Measurements from ENCODE around the gene THOC6.

THOC6 gene

DNA sequence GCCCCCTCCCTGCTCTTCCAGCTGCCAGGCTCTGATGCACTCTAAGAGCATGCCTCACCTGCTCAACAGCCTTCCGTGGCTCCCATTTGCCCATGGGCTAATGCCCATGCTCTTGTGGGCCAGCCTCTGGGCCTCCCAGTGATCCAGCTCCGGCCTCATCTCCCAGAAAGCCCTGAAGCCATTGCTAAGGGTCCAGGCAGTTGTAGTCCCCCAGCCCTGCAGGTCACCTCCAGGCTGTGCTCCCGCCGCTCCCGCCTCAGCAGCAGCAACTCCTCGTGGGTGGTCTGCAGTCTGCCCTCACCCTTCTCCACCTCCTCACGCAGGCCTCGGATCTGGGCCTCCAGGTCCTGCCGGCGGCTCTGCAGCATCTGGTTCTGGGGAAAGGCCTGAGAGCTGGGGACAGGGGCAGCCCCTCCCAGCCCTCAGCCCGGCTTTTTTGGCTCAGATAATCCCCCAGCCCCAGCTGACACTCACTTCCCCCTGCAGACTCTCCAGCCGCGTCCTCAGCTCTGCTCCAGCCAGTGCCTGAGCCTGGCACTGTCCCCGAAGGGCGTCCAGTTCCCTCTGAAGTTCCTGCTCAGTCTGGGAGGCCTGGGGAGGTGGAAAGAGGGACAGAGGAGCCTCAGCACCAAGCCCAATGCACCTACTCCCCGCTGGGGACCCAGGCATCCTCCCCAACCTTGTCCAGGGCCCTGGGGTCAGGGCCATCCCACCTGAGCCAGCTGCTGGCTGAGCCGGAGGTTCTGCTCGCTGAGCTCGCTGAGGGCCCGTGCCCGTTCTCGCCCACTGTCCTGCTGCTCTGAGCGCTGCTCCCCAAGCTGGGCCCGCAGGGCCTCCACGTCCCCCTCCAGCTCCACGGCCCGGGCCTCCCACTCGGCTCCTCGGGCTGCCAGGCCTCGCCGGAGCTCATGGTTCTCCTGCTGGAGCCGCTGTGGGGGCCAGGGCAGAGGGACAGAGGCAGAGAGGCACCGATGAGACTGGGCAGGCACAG, 6.7 kb downstream of the THOC6 start:
- no peak for TF ChIP-seq CTCF (IDR thresholded peaks at IDR 0.05; ENCODE audit: borderline replicate concordance, insufficient read depth, low read depth, low read length)
- H3K4me3 ChIP-seq (ENCODE audit: low read depth, low read length), result no peak overlapping the region

DNA sequence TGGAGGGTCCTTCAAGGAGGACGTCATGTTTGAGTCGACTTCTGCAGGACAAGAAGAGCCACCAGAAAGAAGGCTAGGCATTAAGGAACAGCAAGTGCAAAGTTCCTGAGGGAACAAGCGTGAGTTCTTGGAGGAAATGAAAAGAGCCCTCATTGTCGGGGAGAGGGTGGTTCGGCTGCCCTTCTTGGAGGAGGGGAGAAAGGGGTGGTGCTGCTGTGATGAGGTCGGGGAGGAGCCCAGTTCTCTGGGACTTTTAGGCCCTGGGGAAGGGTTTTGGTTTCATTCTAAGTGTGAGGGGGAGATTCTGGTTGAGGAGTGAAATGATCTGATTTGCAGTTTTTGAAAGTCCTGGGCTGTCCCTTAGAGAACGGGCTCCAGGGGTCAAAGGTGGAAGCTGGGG, 8.8 kb downstream of the THOC6 start:
- H3K4me3 ChIP-seq (ENCODE audit: low read depth, low read length), result no peak overlapping the region
- no peak for TF ChIP-seq CTCF (IDR thresholded peaks at IDR 0.05; ENCODE audit: borderline replicate concordance, insufficient read depth, low read depth, low read length)

- TF ChIP-seq CTCF (IDR thresholded peaks at IDR 0.05; ENCODE audit: borderline replicate concordance, insufficient read depth, low read depth, low read length), result no peak
- H3K4me3 ChIP-seq (ENCODE audit: low read depth, low read length), result no peak overlapping the region
Measured at GRCh38 chr16:3035289-3035971, 11.6 kb downstream of the THOC6 start.

DNA sequence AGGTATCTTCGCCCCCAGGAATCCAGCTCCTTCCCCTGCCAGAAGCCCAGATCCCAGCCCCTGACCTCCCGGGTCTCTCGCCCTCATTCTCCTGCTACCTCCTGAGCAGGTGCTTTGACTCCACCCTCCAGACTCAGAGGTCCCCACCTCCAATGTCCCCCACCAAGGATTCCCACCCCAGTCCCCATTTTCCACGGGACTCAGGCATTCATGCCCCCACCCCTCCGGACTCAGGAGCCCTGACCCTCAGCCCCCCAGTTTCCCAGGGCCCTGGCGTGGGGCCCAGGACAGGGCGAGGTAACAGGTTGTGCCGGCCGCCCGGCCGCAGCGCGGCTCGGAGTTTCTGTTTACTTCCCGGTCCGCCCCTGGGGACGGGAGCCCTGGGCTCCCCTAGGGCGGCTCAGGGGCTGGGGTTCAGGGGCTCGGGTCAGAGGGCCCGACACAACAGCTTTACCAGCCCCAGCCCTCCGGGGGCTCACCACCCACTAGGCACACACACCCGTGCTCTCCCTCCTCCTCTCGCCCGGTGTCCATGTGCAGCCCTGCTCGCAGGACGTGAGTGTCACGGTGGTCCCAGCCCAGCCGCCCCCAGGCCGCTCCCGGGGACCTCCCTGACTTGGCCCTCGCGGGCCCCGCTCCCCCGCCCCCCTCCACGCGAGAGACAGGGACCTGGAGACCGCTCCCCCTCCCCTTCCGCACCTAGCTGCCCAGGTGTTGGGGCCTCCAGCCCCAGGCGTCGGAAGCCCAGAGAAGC, 12.3 kb downstream of the THOC6 start:
- TF ChIP-seq CTCF (IDR thresholded peaks at IDR 0.05; ENCODE audit: borderline replicate concordance, insufficient read depth, low read depth, low read length), result no peak
- no peak overlapping the region for H3K4me3 ChIP-seq (ENCODE audit: low read depth, low read length)

GRCh38 chr16:3036726-3037315, 13.0 kb downstream of the THOC6 start, which contains the start of gene BICDL2:
Gene BICDL2, minus strand, starts transcription at chr16:3036944. Its CDS starts 1,448 bp downstream, at chr16:3035496.
- no peak for TF ChIP-seq CTCF (IDR thresholded peaks at IDR 0.05; ENCODE audit: borderline replicate concordance, insufficient read depth, low read depth, low read length)
- H3K4me3 ChIP-seq (ENCODE audit: low read depth, low read length), result no peak within 1 kb of the TSS

DNA sequence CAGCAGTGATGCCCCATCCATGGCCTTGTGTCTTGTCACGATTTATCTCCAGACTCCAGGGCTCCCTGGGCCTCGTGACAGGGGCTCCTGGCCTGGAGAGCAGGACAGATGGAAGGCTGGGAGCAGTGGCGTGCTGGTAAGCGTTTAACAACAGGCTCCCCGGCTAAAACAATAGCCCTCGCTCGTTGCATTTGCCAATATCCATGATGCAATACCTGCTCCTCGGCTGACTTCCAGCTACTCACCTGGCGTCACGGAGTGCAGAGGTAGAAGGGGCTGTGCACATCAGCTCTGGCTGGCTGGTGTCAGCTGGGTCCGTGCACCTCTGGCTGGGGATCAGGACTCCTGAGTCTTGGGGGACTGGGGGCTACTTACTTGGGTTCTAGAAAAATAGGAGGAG, 14.4 kb downstream of the THOC6 start:
- no peak overlapping the region for H3K4me3 ChIP-seq (ENCODE audit: low read depth, low read length)
- TF ChIP-seq CTCF (IDR thresholded peaks at IDR 0.05; ENCODE audit: borderline replicate concordance, insufficient read depth, low read depth, low read length), result no peak

All from GM12875 (cell line).